ES-I3 (cell line): Measurements from ENCODE around the gene COPS3.

ENCODE experiments used
- H3K36me3 ChIP-seq: 2 replicates; pipeline ENCODE4 v1.6.1; 2013; ENCODE audit warnings: mild to moderate bottlenecking, low read length, control low read depth, moderate library complexity; ENCODE audit not compliant: insufficient read depth
- H3K4me1 ChIP-seq: 2 replicates; pipeline ENCODE4 v1.6.1; 2013; ENCODE audit warnings: mild to moderate bottlenecking, control low read depth, low read length; ENCODE audit not compliant: insufficient read depth
- H3K9ac ChIP-seq: 2 replicates; pipeline ENCODE4 v1.6.1; 2013; ENCODE audit warnings: low read depth, mild to moderate bottlenecking, low read length, moderate library complexity
- H3K9me3 ChIP-seq: 2 replicates; pipeline ENCODE4 v1.6.1; 2013; ENCODE audit warnings: mild to moderate bottlenecking, low read length, moderate library complexity; ENCODE audit not compliant: control insufficient read depth, insufficient read depth

COPS3 gene

DNA sequence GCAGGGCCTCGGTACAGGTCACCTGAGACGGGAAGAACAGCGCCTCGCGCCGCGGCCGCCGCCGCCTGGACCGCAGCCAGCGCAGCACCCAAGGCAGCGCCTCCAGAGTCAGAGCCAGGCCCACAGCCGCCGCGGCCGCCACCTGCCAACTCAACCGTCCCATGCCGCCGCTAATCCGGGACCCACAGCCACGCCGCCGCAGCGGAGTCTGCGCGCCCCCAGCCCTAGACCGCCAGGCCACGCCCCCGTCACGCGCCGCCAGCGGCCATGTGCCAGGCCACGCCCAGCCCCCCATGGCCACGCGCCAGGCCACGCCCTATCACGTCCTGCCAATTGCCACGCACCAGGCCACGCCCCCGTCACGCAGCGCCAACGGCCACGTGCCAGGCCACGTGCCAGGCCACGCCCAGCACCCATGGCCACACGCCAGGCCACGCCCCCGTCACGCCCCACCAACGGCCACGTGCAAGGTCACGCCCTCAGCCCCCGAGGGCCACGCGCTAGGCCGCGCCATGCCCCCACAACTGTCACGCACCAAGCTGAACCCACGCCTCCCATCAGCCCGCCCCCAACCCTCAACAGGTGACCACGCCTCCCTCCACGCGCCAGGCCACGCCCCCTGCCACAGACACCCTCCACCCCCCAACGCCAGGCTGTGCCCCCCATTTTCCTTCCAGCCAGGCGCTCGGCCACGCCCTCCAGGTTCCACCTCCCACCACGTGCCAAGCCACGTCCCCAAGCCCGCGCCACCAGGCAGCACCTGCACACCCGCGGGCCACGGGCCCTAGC lies 74.7 kb downstream of the COPS3 start, which contains the start of gene PLD6:
Gene PLD6 (minus strand): TSS at position 210 of the 789 bp plus-strand sequence. CDS start 47 bp downstream, at position 163.
- H3K36me3 ChIP-seq: no peaks in the 10 kb centered on the region; the same call in 1 of the 2 replicates
- no peaks in the 10 kb centered on the region for H3K4me1 ChIP-seq
- no peak within 1 kb of the TSS for H3K9ac ChIP-seq
- no peaks in the 10 kb centered on the region for H3K9me3 ChIP-seq

DNA sequence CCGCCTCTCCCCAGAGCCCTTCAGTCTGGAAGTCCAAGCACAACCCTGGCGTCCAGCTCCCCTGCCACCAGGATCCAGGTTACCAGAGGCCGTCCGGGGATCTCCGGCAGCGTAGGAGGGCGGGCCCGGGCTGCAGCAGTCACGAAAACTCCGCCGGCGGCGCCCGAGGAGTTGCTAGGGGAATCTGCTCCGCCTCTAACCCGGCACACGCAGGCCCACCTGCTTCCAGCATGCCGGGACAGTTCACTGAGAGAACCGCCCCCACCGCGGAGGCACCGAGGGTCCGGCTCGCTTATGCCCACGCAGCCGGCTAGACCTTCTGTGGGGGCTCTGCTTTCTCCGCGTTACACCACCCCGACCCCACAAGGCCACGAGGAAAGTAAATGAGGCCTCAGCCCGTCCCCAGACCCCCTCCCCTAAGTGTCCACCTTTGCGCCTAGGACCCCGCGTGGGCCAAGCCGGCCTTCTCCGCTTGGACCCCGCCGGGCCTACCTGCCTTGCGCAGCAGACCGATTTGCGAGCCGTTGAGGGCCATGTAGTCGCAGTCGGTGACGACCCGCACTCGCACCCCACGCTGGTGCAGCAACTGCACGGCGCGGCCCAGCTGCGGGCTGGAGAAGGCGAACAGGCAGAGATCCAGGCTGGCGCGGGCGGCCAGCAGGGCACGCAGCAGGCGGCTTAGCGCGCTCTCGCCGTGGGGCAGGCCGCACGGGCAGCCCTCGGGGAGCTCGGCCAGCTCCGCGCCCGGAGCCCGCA lies 75.5 kb downstream of the COPS3 start:
- H3K4me1 ChIP-seq: no peaks in the 10 kb centered on the region
- no peaks in the 10 kb centered on the region; the same call in 1 of the 2 replicates for H3K36me3 ChIP-seq
- H3K9me3 ChIP-seq: no peaks in the 10 kb centered on the region
- no peak overlapping the region for H3K9ac ChIP-seq

DNA sequence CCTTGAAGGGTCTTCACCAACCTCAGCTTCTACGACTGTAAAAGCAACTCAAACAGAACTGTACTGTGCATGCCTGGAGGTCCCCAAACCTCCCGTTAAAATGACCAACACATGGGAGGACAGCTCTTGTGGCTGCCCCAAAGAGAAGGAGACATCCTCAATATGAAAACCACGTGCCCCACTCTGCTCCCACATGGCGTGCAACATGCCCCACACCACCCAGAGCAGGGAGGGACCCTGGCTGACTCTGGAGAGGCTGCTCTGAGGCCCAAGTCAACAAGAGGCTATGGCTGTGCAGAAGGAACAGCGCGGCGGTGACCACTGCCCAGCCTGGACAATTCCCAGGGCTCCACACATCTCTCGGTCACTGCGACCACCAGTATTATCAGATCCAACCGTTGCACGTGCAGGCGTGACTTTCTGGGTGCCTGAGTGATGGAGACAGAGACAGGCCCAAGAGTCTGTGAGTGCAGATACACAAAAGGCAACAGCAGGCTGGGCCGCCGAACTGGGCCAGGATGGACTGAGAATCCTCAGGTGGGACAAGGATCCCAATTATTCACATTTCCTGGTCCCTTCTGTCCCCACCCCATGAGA lies 76.3 kb downstream of the COPS3 start:
- H3K4me1 ChIP-seq: no peaks in the 10 kb centered on the region
- no peaks in the 10 kb centered on the region; the same call in 1 of the 2 replicates for H3K36me3 ChIP-seq
- no peak overlapping the region for H3K9ac ChIP-seq
- H3K9me3 ChIP-seq: no peaks in the 10 kb centered on the region

DNA sequence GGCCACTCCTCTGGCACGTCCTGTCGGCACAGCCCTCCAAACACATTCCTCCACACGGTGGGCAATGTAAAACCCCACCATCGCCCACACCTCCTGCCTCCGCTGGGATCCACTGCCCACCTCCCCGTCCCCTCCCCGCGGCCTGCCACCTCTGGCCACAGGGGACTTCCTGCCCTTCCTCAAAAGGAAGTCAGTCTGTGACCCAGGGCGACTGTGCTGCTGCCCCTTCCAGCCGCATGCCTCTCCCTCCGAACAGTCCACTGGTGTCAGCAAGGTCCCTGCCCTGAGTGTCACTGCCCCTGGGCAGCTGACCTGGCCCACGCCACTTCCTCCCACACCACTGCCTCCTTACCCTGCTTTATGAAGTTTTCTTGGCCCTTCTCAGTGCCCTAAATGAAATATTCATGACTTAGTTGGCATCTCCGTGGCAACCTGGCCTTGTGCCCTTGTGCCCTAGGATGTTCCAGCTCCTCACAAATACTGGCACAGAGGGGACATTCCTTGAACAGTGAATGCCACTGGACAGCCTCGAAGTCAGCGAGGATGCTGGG lies 76.9 kb downstream of the COPS3 start:
- no peaks in the 10 kb centered on the region for H3K4me1 ChIP-seq
- H3K36me3 ChIP-seq: no peaks in the 10 kb centered on the region; the same call in 1 of the 2 replicates
- no peak overlapping the region for H3K9ac ChIP-seq
- H3K9me3 ChIP-seq: no peaks in the 10 kb centered on the region

DNA sequence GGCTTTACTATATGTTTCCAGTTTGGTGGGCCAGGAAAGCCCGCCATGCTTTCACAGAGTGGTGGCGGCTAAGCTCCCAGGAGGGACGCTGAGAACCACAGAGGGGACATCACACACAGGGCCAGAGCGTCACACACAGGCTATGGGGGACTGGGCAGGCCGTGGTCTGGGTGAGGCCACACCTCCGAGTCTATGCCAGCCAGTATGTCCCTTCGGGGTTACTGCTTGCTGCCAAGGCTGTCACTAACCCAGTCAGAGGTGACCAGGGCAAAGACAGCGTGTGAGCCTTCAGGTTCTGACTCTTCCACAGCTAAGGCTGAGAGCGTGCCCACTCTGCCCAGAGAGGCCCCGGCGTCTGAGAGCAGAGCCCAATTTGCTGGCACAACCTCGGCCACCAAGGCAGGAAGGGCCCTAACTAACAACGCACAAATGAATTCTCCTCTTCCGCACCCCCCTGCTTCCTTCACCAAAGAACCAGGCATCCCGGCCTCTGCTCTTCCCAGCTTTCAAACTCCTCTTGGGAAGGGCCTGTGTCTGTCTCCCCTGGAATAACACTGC lies 77.8 kb downstream of the COPS3 start:
- Histone ChIP-seq H3K4me1 (no peaks in the 10 kb centered on the region), H3K36me3 (no peaks in the 10 kb centered on the region; the same call in 1 of the 2 replicates), H3K9ac (no peak overlapping the region), H3K9me3 (no peaks in the 10 kb centered on the region)

DNA sequence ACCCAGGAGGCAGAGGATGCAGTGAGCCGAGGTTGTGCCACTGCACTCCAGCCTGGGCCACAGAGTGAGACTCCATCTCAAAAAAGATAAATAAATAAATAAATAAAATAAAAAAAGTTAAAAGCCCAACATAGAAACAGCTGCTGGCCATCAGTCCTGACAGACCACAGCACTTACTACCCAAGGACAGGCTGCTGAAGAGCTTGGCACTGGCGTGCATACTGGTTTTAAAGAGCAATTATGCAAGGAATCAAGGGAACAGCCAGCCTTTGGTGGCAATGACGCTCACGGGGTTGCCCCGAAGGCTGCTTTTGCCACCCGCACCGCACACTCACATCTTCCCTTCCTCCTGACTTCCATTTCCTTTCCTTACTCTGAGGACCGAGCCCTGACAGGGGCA lies 79.1 kb downstream of the COPS3 start:
- Histone ChIP-seq H3K4me1 (no peaks in the 10 kb centered on the region), H3K9me3 (no peaks in the 10 kb centered on the region), H3K36me3 (no peaks in the 10 kb centered on the region; the same call in 1 of the 2 replicates), H3K9ac (no peak overlapping the region)

DNA sequence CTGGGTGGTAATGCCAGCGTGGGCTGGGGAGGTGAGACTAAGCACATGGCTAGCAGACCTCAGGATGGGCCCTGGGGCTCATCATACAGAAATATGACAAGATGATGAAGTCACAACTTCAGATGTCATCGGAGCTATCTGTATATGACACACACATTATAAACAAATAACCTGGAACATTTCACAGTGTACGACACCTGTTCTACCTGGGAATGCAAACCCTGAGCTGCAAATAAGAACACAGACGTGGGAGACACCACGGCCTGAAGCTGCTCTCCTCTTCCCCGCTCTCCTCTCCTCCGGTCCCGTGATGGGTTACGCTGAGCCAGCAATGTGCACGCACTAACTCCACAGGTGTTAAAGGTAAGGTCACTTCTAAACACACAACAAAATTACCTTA lies 79.8 kb downstream of the COPS3 start:
- Histone ChIP-seq H3K9me3 (no peaks in the 10 kb centered on the region), H3K4me1 (no peaks in the 10 kb centered on the region), H3K36me3 (no peaks in the 10 kb centered on the region; the same call in 1 of the 2 replicates), H3K9ac (no peak overlapping the region)

DNA sequence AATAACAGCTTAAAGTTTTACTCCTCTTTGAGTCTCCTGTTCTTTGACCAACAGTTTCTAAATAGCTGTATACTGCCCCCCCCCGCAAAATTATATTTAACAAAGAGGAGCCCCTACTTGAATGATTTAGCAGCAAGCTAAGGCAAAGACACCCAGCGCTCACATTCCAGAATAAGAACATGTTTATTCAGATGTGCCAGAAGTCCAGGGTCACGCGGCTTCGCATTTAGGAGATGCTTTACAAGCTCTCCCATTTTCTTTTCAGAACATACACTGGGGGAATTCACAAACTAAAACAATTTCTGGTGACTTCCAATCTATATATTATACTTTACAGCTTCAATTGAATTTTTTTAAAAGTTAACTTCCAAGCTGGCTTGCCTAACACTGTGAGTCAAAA lies 80.2 kb downstream of the COPS3 start:
- Histone ChIP-seq H3K9ac (no peak overlapping the region), H3K36me3 (no peaks in the 10 kb centered on the region; the same call in 1 of the 2 replicates), H3K4me1 (no peaks in the 10 kb centered on the region), H3K9me3 (no peaks in the 10 kb centered on the region)

DNA sequence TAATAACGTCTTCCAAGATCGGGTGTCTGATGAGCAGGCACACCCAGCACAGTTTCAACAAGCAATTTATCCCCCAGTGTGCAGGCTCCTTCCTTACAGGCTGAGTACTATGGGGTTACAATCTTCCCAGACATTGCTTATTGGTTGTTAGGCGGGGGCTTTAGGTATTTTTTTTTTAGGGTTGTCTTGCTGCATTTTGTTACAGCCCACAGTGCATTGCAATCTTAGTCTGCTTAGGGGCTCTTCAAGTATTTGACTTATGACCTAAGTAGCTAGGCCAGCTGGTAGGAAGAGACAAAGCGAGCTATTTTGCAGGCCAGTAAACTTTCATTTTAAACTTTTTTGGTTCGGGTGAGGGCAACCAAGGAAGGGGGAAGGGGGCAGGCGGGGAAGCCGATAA lies 80.7 kb downstream of the COPS3 start:
- no peak overlapping the region for H3K9ac ChIP-seq
- H3K36me3 ChIP-seq: no peaks in the 10 kb centered on the region; the same call in 1 of the 2 replicates
- H3K4me1 ChIP-seq: no peaks in the 10 kb centered on the region
- H3K9me3 ChIP-seq: no peaks in the 10 kb centered on the region

DNA sequence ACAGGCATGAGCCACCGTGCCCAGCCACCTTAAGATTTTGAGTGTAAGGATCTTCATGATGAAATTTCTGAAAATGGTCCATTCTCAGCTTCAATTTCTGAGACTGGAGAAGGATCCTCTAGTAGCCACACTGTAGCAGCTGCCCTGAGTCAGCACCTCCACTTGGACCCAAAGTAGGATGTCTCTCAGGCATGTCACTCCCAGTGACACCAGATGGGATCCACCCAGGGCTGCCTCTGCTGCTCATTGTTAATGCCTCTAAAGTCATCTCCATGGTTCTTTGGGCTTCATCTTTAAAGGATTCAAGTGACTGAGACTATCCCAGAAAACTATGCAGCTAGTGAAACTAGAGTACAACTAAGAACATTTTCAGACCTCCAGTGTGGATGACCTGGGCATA lies 82.8 kb downstream of the COPS3 start:
- no peaks in the 10 kb centered on the region for H3K36me3 ChIP-seq
- no peaks in the 10 kb centered on the region for H3K4me1 ChIP-seq
- no peak overlapping the region for H3K9ac ChIP-seq
- no peaks in the 10 kb centered on the region for H3K9me3 ChIP-seq

DNA sequence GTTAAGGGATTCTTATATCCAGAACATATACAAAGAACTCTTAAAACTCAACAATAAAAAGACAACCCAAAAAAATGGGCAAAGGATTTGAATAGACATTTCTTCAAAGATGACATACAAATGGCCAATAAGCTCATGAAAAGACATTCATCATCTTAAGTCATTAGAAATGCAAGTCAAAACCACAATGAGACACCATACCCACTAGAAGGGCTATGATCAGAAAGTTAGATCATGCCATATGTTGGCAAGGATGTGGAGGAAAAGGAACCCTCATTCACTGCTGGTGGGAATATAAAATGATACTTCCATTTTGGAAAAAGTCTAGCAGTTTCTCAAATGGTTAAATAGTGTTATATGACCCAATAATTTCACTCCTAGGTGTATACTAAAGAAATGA lies 84.3 kb downstream of the COPS3 start:
- Histone ChIP-seq H3K4me1 (0 out of 2 replicates have a peak, but pooled peaks cover under 1% of the 10 kb centered on the region), H3K9ac (no peak overlapping the region), H3K36me3 (no peaks in the 10 kb centered on the region), H3K9me3 (no peaks in the 10 kb centered on the region)
